Right ventricle myocardium inferior (tissue), 1 donor: ENCODE measurements around the gene SEPTIN1. TPM values are rescaled to one million over a fixed set of nuclear protein-coding genes. Genes with fewer than 3 reads are reported as not detected.

ENCODE experiments used
- total RNA-seq: library from RNA; stranded (reverse); fragmentation: NEBNext Ultra II Directional; extraction: Animal tissue kit (Norgen Biotek cat#: 25700); gene quantifications from one replicate; pipeline ENCODE4 v1.2.1, GENCODE V29; 2021
- donor health status: DM: no; HTN: yes; CAD: no; lungs with severe emphysema.

SEPTIN1 gene
- total RNA-seq, 1 donor from 2014 or later: 1.4 TPM

Other genes with a start within 250 kb of the SEPTIN1 start
- 15.8 TPM for gene CORO1A, start 199.0 kb downstream of the SEPTIN1 start, total RNA-seq
- 49.7 TPM for gene BOLA2B, start 188.9 kb downstream of the SEPTIN1 start, total RNA-seq
- gene SLX1A, start 188.7 kb downstream of the SEPTIN1 start, total RNA-seq: 7.4 TPM
- gene SULT1A3, start 183.3 kb downstream of the SEPTIN1 start, total RNA-seq: 10.3 TPM
- gene NPIPB13, start 134.1 kb downstream of the SEPTIN1 start, total RNA-seq: 4.5 TPM
- 35.0 TPM for gene CD2BP2, start 27.3 kb downstream of the SEPTIN1 start, total RNA-seq
- 26.0 TPM for gene TBC1D10B, start 12.1 kb downstream of the SEPTIN1 start, total RNA-seq
- gene MYL11, start 7.8 kb downstream of the SEPTIN1 start, total RNA-seq: not detected
- 5.3 TPM for gene ZNF48, start 12.9 kb upstream of the SEPTIN1 start, total RNA-seq
- 5.1 TPM for gene ZNF771, start 25.0 kb upstream of the SEPTIN1 start, total RNA-seq
- gene DCTPP1, start 47.5 kb upstream of the SEPTIN1 start, total RNA-seq: 35.2 TPM
- gene SEPHS2, start 63.3 kb upstream of the SEPTIN1 start, total RNA-seq: 29.3 TPM
- gene ITGAL, start 90.2 kb upstream of the SEPTIN1 start, total RNA-seq: 4.2 TPM
- gene ZNF768, start 144.0 kb upstream of the SEPTIN1 start, total RNA-seq: 73.8 TPM
- 5.7 TPM for gene ZNF747, start 152.3 kb upstream of the SEPTIN1 start, total RNA-seq
- 10.0 TPM for gene ZNF764, start 175.8 kb upstream of the SEPTIN1 start, total RNA-seq
- gene ZNF688, start 189.2 kb upstream of the SEPTIN1 start, total RNA-seq: 12.2 TPM
- gene ZNF785, start 203.1 kb upstream of the SEPTIN1 start, total RNA-seq: 7.6 TPM
- gene ZNF689, start 227.8 kb upstream of the SEPTIN1 start, total RNA-seq: 4.2 TPM